ENCODE measurements around the gene PLEKHA6.
A peak's percentile ranks its signal among the peaks of the same experiment; 100 is the strongest.

The PLEKHA6 gene

GRCh38 chr1:204366759-204367158, 7.0 kb upstream of the PLEKHA6 start:
- no peak for TF ChIP-seq RARB (CRISPR knock-in tag; IDR thresholded peaks at IDR 0.05)
- no peak for TF ChIP-seq POU6F1 (CRISPR knock-in tag; IDR thresholded peaks at IDR 0.05; ENCODE audit: borderline replicate concordance, low read depth)
- no peak for TF ChIP-seq SNAI2 (CRISPR knock-in tag; IDR thresholded peaks at IDR 0.05)
- ATAC-seq, result 0 out of 3 replicates have a peak, but pooled peaks have one; percentile 11

GRCh38 chr1:204363335-204364114, 3.8 kb upstream of the PLEKHA6 start:
- ATAC-seq, result peak; percentile 77

GRCh38 chr1:204362984-204363334, 3.2 kb upstream of the PLEKHA6 start:
- no peak; the same call in 2 of the 3 replicates for ATAC-seq
- TF ChIP-seq RARB (CRISPR knock-in tag; IDR thresholded peaks at IDR 0.05) (no peak), PPARA (CRISPR knock-in tag; IDR thresholded peaks at IDR 0.05; ENCODE audit: borderline replicate concordance) (no peak), ZC3H10 (CRISPR knock-in tag; IDR thresholded peaks at IDR 0.05) (no peak)

More at GRCh38 chr1:204363335-204364114, 3.8 kb upstream of the PLEKHA6 start:
- no peak for TF ChIP-seq ZFP3 (CRISPR knock-in tag; IDR thresholded peaks at IDR 0.05)
- TF ChIP-seq SNAI2 (CRISPR knock-in tag; IDR thresholded peaks at IDR 0.05), result no peak
- no peak for TF ChIP-seq OSR1 (CRISPR knock-in tag; IDR thresholded peaks at IDR 0.05)
- TF ChIP-seq CSDC2 (CRISPR knock-in tag; IDR thresholded peaks at IDR 0.05), result no peak
- TF ChIP-seq ESRRG (CRISPR knock-in tag; IDR thresholded peaks at IDR 0.05), result no peak
- no peak for TF ChIP-seq ZNF8 (CRISPR knock-in tag; IDR thresholded peaks at IDR 0.05)
- no peak for TF ChIP-seq TCF4 (CRISPR knock-in tag; IDR thresholded peaks at IDR 0.05; ENCODE audit: borderline replicate concordance)
- TF ChIP-seq TSHZ2 (CRISPR knock-in tag; IDR thresholded peaks at IDR 0.05), result no peak
- TF ChIP-seq ZNF70 (CRISPR knock-in tag; IDR thresholded peaks at IDR 0.05), result no peak
- no peak for TF ChIP-seq RARB (CRISPR knock-in tag; IDR thresholded peaks at IDR 0.05)
- no peak for TF ChIP-seq PPARA (CRISPR knock-in tag; IDR thresholded peaks at IDR 0.05; ENCODE audit: borderline replicate concordance)
- no peak for TF ChIP-seq ARNTL (CRISPR knock-in tag; IDR thresholded peaks at IDR 0.05; ENCODE audit: borderline replicate concordance, low read depth)

GRCh38 chr1:204361781-204362180, 2.1 kb upstream of the PLEKHA6 start:
- ATAC-seq, result no peak
- TF ChIP-seq OSR1 (CRISPR knock-in tag; IDR thresholded peaks at IDR 0.05) (no peak), ESRRG (CRISPR knock-in tag; IDR thresholded peaks at IDR 0.05) (no peak), TSHZ2 (CRISPR knock-in tag; IDR thresholded peaks at IDR 0.05) (no peak), ARNTL (CRISPR knock-in tag; IDR thresholded peaks at IDR 0.05; ENCODE audit: borderline replicate concordance, low read depth) (no peak), SNAI2 (CRISPR knock-in tag; IDR thresholded peaks at IDR 0.05) (no peak), PATZ1 (CRISPR knock-in tag; IDR thresholded peaks at IDR 0.05; ENCODE audit: borderline replicate concordance) (no peak)

- no peak for TF ChIP-seq ARNTL (CRISPR knock-in tag; IDR thresholded peaks at IDR 0.05; ENCODE audit: borderline replicate concordance, low read depth)
- no peak for TF ChIP-seq PATZ1 (CRISPR knock-in tag; IDR thresholded peaks at IDR 0.05; ENCODE audit: borderline replicate concordance)
- no peak for TF ChIP-seq SNAI2 (CRISPR knock-in tag; IDR thresholded peaks at IDR 0.05)
- TF ChIP-seq ZNF8 (CRISPR knock-in tag; IDR thresholded peaks at IDR 0.05), result no peak
- no peak for TF ChIP-seq GLIS3 (CRISPR knock-in tag; IDR thresholded peaks at IDR 0.05)
- no peak for TF ChIP-seq RARB (CRISPR knock-in tag; IDR thresholded peaks at IDR 0.05)
- no peak for TF ChIP-seq ZNF70 (CRISPR knock-in tag; IDR thresholded peaks at IDR 0.05)
- TF ChIP-seq ZNF565 (CRISPR knock-in tag; conservative IDR thresholded peaks at IDR 0.05; ENCODE audit: low read depth), result no peak
- no peak for TF ChIP-seq ZFP3 (CRISPR knock-in tag; IDR thresholded peaks at IDR 0.05)
- no peak for TF ChIP-seq ZFP30 (CRISPR knock-in tag; IDR thresholded peaks at IDR 0.05)
- no peak for TF ChIP-seq ISL1 (CRISPR knock-in tag; IDR thresholded peaks at IDR 0.05)
- TF ChIP-seq BACH2 (CRISPR knock-in tag; IDR thresholded peaks at IDR 0.05; ENCODE audit: borderline replicate concordance), result no peak
- no peak for ATAC-seq
Measured at GRCh38 chr1:204361341-204361771, 1.6 kb upstream of the PLEKHA6 start.
